ENCODE measurements around the gene KIF18B. TPM values are rescaled to one million over a fixed set of nuclear protein-coding genes. Genes with fewer than 3 reads are reported as not detected.

Gene KIF18B
- 0.74 TPM for total RNA-seq

- no peaks in the 10 kb centered on the region for H3K36me3 ChIP-seq
- peak within 1 kb of the TSS; percentile 52 for H3K27ac ChIP-seq
- intact Hi-C loops (cut with DNase I), result no loop called here
- H3K9me3 ChIP-seq, result no peaks in the 10 kb centered on the region
- TF ChIP-seq POLR2A (IDR thresholded peaks at IDR 0.05) (peak in 1 of 2 donors; percentile 52), CTCF (IDR thresholded peaks at IDR 0.05) (peak in 1 of 3 experiments; percentile 25), POLR2AphosphoS5 (IDR thresholded peaks at IDR 0.05; ENCODE audit: insufficient read depth in 1 of 2, low read depth in 1 of 2) (peak; percentile 81 to 91)
- peak in 1 of 2 donors; percentile 93 for DNase-seq (ENCODE audit: extremely low spot score in 2 of 2)
- no peaks in the 10 kb centered on the region for H3K27me3 ChIP-seq
- H3K4me1 ChIP-seq, result peaks cover 9% of the 10 kb centered on the region
- peak within 1 kb of the TSS; percentile 54 to 79 for H3K4me3 ChIP-seq
Measured at GRCh38 chr17:44947461-44948314, at the start of gene KIF18B. TSS of gene KIF18B (minus strand) at chr17:44947773. CDS start at chr17:44936344, 11,429 bp downstream.

- Histone ChIP-seq H3K4me3 (no peak overlapping the region), H3K27me3 (no peaks in the 10 kb centered on the region), H3K27ac (no peak overlapping the region), H3K4me1 (no peaks in the 10 kb centered on the region), H3K36me3 (no peaks in the 10 kb centered on the region), H3K9me3 (no peaks in the 10 kb centered on the region)
- intact Hi-C loops (cut with DNase I), result no loop called here
- TF ChIP-seq POLR2AphosphoS5 (IDR thresholded peaks at IDR 0.05; ENCODE audit: insufficient read depth in 1 of 2, low read depth in 1 of 2) (no peak), CTCF (IDR thresholded peaks at IDR 0.05) (no peak), POLR2A (IDR thresholded peaks at IDR 0.05) (no peak)
- DNase-seq (ENCODE audit: extremely low spot score in 2 of 2), result no peak
Measured at GRCh38 chr17:44996304-44996703, 48.7 kb upstream of the KIF18B start.

- TF ChIP-seq POLR2A (IDR thresholded peaks at IDR 0.05), result no peak
- TF ChIP-seq CTCF (IDR thresholded peaks at IDR 0.05), result no peak
- no peak for TF ChIP-seq POLR2AphosphoS5 (IDR thresholded peaks at IDR 0.05; ENCODE audit: insufficient read depth in 1 of 2, low read depth in 1 of 2)
- Histone ChIP-seq H3K4me1 (no peaks in the 10 kb centered on the region), H3K36me3 (no peaks in the 10 kb centered on the region), H3K4me3 (no peak overlapping the region), H3K9me3 (no peaks in the 10 kb centered on the region), H3K27me3 (no peaks in the 10 kb centered on the region), H3K27ac (no peak overlapping the region)
- no peak for DNase-seq (ENCODE audit: extremely low spot score in 2 of 2)
- intact Hi-C loops (cut with DNase I), result no loop called here
Measured at GRCh38 chr17:44995436-44996001, 47.9 kb upstream of the KIF18B start.

DNA sequence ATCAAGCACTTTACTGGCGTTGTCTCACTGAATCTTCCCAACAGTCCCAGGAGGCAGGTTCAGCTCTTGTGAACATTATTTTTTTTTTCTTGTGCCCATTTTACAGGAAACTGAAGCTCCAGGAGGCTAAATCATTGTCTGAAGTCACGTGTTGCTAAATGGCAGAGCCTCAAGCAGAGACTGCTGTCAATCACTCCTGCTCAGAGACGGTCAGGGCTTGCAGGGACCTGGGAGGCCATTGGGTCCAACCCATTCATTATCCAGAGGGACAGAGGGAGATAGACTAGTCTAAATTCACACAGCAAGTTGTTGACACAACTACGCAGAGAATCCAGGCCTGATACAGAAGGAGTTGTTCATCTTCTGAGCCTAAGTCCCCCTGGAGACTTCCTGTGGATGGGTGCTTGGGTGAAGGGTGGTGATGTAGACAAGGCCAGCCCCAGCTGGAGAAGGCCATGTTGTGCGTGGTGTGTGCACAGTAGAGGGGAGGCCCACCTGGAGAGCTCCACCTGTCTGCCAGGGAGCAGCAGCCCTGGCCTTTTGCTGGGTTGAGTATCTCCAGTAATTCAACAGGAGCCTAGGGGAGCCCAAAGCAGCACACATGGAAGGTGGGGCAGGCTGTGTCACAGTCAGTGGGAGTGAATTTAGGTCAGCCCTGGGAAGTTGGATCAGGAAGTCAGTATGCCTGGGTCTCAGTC lies 44.8 kb upstream of the KIF18B start:
- Histone ChIP-seq H3K9me3 (no peaks in the 10 kb centered on the region), H3K36me3 (no peaks in the 10 kb centered on the region), H3K27me3 (no peaks in the 10 kb centered on the region), H3K4me1 (peaks cover 5% of the 10 kb centered on the region), H3K27ac (no peak overlapping the region), H3K4me3 (no peak overlapping the region)
- no peak for TF ChIP-seq POLR2A (IDR thresholded peaks at IDR 0.05)
- TF ChIP-seq POLR2AphosphoS5 (IDR thresholded peaks at IDR 0.05; ENCODE audit: insufficient read depth in 1 of 2, low read depth in 1 of 2), result no peak
- no peak for TF ChIP-seq CTCF (IDR thresholded peaks at IDR 0.05)
- no peak for DNase-seq (ENCODE audit: extremely low spot score in 2 of 2)
- intact Hi-C loops (cut with DNase I), result no loop called here
